ENCODE data around the gene ANKRA2.

The ANKRA2 gene, protein sequence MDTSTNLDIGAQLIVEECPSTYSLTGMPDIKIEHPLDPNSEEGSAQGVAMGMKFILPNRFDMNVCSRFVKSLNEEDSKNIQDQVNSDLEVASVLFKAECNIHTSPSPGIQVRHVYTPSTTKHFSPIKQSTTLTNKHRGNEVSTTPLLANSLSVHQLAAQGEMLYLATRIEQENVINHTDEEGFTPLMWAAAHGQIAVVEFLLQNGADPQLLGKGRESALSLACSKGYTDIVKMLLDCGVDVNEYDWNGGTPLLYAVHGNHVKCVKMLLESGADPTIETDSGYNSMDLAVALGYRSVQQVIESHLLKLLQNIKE

DNA sequence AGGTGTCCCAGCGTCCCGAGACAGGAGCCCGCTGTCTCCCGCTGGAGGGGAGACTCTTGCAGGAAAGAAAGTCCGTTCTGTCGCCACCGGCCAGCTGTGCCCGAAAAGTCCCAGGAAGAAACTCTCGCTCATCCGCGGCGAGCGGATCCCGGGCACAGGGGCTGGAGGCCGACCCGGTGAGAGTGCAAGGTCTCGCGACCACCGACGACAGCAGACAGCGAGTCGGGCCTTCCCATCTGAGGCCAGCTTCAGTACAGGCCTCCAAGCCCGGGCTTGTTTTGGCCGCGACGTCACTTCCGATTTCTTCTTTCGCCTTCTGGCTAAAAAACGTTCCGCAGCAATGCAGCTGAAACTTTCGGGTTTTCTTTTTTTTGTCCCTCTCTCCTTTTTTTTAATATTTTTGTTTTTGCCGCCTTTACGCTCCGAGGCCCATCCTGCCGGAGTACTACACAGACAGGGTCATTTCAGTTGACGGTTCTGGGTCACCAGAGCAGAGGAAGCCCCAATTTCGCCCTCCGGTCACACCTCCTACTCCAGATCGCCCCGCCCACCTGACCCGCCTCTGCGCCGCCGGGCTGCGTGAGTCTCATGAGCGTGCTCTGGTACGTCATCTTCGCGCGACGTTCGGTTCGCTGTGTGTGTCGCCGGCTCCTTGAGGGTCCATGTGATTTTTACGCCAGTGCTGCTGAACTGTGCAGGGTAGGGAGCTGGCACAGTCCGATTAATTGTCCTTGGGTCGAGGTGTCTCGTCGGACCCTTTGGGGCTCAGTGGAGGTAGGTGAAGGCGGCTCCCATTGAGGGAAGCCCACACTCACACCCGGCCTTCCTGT lies at the start of gene ANKRA2, which contains the start of gene UTP15:
Gene ANKRA2, minus strand, starts transcription at position 501 of the 830 bp plus-strand sequence. CDS start 2,758 bp downstream, outside the sequence.
Gene UTP15, plus strand, starts transcription at position 605 of the 830 bp plus-strand sequence. CDS start 1,602 bp downstream, outside the sequence.
- in situ Hi-C loops (cut with MboI; ENCODE audit: low sequenced_read_pairs): no loop called here

DNA sequence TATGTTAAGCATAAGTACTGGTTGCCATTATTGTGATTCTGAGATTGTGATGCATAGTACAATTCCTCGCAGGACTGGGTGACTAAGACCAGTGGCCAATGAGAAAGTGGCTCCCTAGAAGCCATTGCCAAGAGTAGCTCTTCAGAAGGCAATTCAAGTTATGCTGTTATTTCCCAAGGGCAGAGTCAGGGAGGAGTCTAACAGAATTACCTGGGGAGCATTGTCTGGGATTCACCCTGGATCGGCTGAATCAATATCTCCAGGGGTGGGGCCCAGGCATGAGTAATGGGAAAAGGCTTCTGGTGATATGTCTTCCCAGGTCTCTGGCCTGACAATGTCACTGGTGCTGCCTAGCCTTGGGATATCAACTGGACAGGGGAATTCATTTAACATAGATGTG lies 49.6 kb upstream of the ANKRA2 start:
- in situ Hi-C loops (cut with MboI; ENCODE audit: low sequenced_read_pairs): no loop called here

DNA sequence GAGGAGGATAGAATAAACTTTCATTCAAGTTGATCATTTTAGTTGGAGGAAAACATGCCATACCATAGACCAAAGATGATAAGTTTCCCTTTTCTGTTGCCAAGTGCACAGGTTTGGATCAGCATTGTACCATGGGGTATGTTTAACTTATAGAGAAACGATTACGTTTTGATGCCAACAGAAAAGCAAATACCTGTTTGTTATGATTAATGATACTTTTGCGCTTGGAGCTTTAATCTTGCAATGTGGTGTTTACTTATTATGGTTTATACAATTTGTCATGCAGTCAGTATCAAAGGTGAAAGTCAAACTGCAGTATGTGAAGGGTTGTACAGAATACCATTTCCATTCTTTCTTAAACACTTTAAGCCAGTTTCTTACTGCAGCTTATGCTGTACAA lies 47.4 kb upstream of the ANKRA2 start:
- in situ Hi-C loops (cut with MboI; ENCODE audit: low sequenced_read_pairs): no loop called here

DNA sequence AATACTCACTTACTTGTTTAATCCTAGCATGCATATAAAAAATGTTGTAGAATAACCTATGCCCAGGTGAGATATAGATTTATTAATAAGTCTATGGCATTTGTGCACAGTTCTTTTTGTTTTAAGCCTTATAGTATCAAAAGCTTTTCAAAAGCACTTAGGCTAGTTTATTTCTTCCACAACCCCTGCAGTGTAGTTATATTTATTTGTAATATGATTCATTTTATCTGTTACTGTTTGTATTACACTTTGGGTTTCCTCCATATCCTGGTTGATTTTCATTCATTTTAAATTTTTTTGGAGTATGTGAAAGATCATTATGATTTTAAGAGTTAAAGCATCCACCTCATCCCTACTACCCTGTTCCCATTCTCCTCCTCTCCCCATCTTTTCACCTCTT lies 41.8 kb upstream of the ANKRA2 start:
- in situ Hi-C loops (cut with MboI; ENCODE audit: low sequenced_read_pairs): no loop called here

DNA sequence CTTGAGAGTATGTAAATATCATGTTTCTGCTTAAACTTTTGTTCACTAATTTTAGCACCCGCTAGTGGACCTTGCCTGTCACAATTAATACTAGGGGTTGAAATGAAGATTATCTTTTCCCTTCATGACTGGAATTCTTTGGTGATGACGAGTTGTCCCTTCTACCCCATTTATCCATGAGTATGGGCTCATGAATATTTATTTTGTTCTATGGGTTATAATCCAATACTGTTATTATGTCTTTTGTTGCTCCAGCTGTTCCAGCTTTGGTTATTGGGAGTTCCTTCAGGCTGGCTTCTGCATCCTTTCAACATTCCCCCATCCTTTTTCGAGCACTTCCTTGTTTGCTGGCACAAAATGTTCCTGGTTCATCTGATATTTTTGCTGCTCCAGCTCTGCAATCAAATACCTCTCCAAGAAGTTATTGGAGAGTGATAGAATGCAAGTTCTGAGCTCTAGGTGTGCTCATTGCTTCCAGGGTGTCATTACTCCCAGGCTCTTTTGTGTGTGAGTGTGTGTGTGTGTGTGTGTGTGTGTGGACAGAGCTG lies 40.8 kb upstream of the ANKRA2 start:
- in situ Hi-C loops (cut with MboI; ENCODE audit: low sequenced_read_pairs): no loop called here

DNA sequence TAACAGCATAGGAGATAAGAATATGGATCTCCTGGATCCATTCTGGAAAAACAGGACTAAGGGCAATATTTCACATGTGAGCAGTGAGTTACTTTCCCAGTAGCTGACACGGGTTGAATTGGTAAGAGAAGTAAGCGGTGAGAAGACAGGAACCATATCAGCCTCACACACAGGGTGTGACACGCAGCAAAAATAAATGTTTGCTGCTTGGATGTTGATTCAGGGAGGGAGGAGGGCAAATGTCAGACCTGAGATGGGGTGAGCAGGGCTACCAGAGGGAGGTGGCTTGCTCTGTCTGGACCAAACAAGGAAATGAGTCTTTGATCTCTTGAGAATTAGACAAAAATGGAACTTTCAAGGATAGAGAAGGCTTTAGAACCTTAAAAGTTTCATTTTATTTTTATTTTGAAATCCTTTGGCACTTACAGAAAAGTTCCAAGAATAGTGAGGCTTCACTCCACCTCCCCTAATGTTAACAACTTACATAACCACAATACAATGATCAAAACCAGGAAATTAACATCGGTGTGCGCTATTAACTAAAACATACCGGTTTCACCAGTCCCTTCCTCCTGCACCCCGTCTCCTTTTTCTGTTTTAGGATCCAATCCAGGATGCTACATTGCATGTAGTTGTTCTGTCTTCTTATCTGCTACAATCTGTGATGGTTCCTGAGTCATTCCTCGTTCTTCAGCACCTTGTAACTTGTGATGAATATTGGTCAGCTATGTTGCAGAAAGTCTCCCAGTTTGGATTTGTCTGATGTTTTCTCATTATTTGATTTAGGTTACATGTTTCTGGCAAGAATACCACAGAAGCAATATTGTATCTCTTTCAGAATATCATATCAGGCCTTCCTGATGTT lies 40.0 kb upstream of the ANKRA2 start:
- in situ Hi-C loops (cut with MboI; ENCODE audit: low sequenced_read_pairs): no loop called here

DNA sequence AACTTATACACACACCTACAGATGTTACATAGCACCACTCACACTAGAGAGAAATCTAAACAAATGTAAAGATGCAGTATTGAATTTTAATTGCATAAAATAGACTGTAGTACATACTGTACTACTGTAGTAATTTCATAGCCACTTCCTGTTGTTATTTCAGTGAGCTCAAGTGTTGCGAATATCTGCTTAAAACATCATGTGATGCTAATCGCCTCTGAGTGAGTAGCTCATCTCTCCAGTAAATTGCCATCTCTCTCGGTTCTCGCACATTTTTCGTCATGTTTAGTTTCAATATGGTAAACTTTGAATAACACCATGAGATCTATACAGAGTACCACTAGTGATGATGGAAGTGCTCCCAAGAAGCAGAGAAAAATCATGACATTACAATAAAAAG lies 38.6 kb upstream of the ANKRA2 start:
- in situ Hi-C loops (cut with MboI; ENCODE audit: low sequenced_read_pairs): no loop called here

DNA sequence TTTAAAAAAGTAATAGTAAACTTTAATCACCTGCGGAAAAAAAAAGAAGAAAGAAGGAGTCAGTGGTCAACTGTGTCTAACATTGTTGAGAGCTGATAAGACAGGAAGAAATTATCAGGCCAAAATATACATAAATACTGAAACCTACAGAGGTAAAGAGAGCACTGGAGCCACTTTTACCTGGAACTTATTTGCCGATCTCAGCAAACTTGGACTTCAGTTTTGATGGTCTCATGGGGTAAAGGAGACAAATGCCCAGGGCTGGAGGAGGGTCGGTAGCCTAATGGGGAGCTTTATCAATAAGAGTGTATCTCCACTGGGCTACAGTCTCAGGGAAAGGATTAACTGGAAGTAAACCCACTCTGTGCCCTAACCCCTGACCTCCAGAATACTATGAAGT lies 33.9 kb upstream of the ANKRA2 start:
- in situ Hi-C loops (cut with MboI; ENCODE audit: low sequenced_read_pairs): loop anchor here (25.0 kb wide), 1 partner anchor 188 kb away; no protein-coding TSS in a partner anchor

DNA sequence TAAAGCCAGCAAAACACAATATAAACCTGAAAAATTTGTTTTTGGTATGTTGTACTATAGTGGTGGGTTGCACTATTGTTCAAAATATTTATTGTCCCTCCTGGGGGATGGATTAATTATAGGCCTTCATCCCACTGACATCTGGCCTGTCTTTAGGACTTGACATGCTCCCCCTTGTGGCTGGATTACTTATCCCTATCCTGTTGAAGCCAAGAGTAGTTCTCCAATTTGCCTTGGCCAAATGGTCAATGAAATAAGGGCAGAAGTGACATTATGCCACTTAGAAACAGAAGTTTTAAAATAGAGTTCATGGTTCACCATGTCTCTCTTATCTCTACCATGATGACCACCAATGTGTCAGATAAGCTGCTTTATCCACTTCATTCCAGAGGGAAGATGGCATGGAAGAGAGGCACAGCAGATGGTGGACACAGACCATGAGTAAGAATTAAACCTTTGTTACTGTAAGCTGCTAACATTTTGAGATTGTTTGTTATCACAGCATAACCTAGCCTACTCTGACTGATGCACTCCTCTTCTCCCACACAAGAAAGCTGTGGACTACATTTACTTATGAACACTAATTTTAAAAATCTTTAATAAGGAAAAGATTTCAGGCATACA lies 31.4 kb upstream of the ANKRA2 start:
- in situ Hi-C loops (cut with MboI; ENCODE audit: low sequenced_read_pairs): loop anchor here (25.0 kb wide), 1 partner anchor 190 kb away; no protein-coding TSS in a partner anchor

DNA sequence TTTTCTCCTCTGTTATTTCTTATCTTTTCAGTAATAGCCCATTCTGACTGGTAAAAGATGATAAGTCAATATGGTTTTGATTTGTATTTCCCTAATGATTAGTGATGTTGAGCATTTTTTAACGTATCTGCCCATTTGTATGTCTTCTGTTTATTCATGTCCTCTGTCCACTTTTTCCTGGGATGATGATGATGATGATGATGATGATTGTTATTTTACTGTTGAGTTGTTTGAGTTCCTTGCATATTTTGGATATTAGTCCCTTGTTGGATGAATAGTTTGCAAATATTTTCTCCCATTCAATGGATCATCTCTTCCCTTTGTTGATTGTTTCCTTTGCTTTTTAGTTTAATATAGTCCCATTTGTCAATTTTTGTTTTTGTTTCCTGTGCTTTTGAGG lies 27.1 kb upstream of the ANKRA2 start:
- in situ Hi-C loops (cut with MboI; ENCODE audit: low sequenced_read_pairs): loop anchor here (25.0 kb wide), 1 partner anchor 195 kb away; no protein-coding TSS in a partner anchor

DNA sequence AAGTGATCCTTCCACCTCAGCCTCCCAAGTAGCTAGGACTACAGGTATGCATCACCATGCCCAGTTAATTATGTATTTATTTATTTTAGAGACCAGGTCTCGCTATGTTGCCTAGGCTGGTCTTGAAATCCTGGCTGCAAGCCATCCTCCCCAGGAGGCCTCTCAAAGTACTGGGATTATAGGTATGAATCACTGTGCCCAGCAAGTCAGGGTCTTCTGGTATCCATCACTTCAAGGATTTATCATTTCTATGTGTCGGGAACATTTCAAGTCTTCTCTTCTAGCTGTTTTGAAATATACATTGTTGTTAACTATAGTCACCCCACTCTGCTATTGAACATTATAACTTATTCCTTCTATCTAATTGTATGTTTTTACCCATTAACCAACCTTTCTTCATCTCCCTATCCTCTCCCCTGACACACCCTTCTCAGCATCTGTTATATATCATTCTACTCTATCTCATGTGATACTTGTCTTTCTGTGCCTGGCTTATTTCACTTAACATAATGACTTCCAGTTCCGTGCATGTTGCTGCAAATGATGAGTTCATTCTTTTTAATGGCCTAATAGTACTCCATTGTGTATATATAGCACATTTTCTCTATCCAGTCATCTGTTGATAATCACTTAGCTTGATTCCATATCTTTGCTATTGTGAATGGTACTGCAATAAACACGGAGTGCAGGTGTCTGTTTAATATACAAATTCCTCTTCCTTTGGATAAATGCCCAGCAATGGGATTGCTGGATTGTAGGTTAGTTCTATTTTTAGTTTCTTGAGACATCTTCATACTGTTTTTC lies 26.5 kb upstream of the ANKRA2 start:
- in situ Hi-C loops (cut with MboI; ENCODE audit: low sequenced_read_pairs): loop anchor here (25.0 kb wide), 1 partner anchor 195 kb away; no protein-coding TSS in a partner anchor

DNA sequence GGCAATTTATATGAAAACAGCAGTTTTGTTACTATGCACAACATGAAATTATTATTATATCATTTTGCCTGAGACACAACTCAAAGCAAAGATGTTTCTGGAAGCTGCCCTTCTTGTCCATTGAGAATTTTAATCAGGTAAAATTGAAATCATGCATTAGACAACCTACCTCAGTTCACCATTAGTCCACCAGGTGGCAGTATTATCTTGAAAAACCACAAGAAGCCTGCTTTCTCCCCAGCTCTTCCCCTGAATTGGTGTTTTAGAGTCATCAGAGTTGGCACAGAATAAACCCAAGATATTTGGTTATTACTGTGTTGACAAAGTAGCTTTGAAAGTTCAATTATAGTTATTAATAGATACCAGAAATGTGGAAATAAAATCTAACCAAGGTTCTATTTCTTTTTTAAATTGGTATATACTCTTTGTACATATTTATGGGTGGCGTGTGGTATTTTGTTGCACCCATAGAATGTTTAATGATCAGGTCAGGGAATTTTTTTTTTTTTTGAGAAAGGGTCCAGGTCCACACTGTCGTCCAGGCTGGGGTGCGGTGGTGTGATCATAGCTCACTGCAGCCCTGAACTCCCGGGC lies 25.8 kb upstream of the ANKRA2 start:
- in situ Hi-C loops (cut with MboI; ENCODE audit: low sequenced_read_pairs): loop anchor here (25.0 kb wide), 1 partner anchor 196 kb away; no protein-coding TSS in a partner anchor

DNA sequence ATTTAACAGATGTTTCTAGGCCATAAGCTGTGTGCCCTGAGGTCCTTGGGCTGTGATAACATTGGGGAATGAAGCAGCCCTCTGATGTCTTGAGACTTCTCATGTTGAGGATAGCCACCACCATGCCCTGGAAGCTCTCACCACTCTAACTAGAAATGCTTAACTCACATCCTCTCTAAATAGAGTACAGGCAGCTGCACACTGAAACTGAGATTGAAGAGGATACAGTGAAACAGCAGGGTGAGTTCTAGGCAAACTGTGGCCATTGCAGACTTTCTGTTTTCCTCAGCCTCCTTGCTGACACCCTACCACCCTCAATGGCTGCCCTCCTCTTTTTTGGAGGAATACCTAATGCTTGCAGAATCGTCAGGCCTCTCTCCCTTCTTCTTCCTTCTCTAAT lies 22.5 kb upstream of the ANKRA2 start:
- in situ Hi-C loops (cut with MboI; ENCODE audit: low sequenced_read_pairs): loop anchor here (25.0 kb wide), 1 partner anchor 199 kb away; no protein-coding TSS in a partner anchor

DNA sequence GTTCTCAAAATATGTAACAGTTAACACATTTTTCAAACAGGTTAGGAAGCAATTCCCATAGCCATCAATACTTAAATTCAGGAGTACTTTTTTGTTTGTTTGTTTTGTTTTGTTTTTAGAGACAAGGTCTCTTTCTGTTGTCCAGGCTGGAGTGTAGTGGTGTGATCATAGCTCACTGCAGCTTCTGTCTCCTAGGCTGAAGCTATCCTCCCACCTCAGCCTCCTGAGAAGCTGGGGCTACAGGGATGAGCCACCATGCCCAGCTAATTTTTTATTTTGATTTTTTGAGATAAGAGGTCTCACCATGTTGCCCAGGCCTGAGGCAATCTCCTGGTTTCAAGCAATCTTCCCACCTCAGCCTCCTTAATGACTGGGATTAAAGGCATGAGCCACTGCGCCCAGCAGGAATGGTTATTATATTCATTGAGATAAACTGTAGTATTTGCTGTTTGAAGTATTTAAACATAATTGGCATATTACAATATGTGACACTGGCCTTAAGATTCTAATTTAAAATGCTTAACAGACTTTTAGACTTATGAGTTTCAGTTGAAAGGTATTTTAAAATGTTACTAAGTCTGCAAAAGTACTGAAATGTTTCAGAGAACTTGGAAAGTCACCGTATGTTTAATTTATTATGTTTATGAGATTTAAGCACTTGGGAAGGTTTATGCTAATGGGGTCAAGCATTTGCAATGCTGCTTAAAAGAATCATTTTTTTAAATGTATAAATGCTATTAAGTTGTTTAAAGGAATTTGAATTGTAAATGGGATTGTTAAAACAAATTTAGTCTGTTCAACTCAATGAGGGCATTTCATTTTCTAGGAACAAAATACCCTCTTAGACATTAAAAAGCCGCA lies 17.1 kb upstream of the ANKRA2 start:
- in situ Hi-C loops (cut with MboI; ENCODE audit: low sequenced_read_pairs): loop anchor here (25.0 kb wide), 1 partner anchor 205 kb away; no protein-coding TSS in a partner anchor

DNA sequence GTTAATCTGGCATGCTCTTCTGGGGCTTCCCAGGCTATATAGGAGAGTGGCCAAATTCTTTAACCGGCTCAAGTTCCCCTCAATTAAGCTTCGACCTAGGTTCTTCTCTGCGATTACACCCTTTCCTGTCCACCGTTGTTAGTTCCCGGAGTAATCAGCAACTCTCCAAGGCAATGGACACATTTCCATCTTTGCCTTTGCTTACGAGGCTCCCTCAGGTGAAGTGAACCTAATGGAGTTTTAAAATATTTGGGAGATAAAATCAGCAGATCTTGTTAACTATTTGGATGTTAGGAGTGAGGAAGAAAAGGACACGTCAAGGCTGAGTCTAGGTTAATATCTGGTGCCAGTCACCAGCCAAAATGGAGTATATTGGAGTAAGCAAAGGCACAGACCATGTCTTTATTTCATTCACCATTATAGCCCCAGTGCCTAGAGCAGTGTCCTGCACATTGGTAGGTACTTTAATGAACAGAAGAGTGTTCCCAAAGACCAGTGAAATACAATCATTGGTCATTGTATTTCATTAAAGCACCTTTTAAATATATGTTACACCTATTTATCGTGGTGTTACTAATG lies 619 bp upstream of the ANKRA2 start:
- in situ Hi-C loops (cut with MboI; ENCODE audit: low sequenced_read_pairs): no loop called here

DNA sequence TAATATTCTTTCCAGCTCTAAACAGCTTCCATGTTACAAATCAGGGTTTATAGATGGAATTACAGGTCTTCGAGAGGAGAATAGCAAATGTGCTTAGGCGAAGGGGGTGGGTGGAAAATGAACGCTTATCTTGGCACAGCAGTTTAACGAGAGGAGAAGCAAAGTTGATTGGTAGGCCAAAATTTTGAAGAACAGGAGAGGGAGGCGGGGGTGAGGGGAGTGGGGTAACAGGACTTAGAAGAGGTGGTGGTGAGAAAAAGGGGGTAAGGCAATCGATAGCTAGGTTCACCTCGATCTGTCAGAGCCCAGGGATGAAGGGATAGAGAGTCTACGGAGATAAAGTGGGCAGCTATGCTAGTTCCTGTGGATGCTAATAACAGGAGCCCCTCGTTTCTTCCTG lies 764 bp downstream of the ANKRA2 start:
- in situ Hi-C loops (cut with MboI; ENCODE audit: low sequenced_read_pairs): no loop called here

DNA sequence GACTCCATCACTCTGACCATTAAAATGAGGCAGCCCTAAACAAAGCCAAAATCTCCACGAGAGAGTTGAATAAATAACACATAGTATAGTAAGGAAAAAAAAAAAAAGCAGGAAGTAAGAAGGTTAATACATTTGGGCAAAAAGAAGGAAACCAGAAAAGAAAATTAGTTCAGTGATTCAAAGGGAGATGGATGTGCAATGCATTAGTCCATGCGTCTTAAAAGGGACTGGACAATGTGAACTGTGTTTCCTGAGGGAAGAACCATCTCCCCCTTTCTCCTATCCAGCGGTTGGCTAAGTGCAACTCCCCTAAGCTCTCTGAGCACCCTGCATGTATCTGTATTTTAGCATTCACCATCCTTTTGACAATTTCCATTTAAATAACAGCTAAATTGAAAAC lies 1.4 kb downstream of the ANKRA2 start:
- in situ Hi-C loops (cut with MboI; ENCODE audit: low sequenced_read_pairs): no loop called here

Data from hTERT RPE-1 (cell line).